GM18502 (cell line): Measurements from ENCODE around the gene RELCH.

Experiments used
- ATAC-seq: cut with Tn5 transposase; IDR thresholded peaks from one replicate; pipeline ENCODE4 v1.9.1; 2021; ENCODE audit warnings: mild to moderate bottlenecking; ENCODE audit not compliant: unreplicated experiment, poor library complexity

Gene RELCH

GRCh38 chr18:62334120-62334519, 147.1 kb downstream of the RELCH start:
- ATAC-seq, result no peak

- no peak for ATAC-seq
Measured at GRCh38 chr18:62335494-62335893, 148.4 kb downstream of the RELCH start.

GRCh38 chr18:62336618-62337017, 149.6 kb downstream of the RELCH start:
- ATAC-seq, result no peak

GRCh38 chr18:62337336-62337735, 150.3 kb downstream of the RELCH start:
- ATAC-seq, result no peak

GRCh38 chr18:62338446-62339105, 151.5 kb downstream of the RELCH start:
- ATAC-seq, result no peak

GRCh38 chr18:62339106-62339988, 152.3 kb downstream of the RELCH start:
- no peak for ATAC-seq

GRCh38 chr18:62340996-62341395, 153.9 kb downstream of the RELCH start:
- no peak for ATAC-seq

GRCh38 chr18:62341473-62341872, 154.4 kb downstream of the RELCH start:
- no peak for ATAC-seq

- ATAC-seq, result no peak
Measured at GRCh38 chr18:62342884-62343283, 155.8 kb downstream of the RELCH start.

GRCh38 chr18:62343316-62343715, 156.3 kb downstream of the RELCH start:
- no peak for ATAC-seq

- no peak for ATAC-seq
Measured at GRCh38 chr18:62345909-62346308, 158.9 kb downstream of the RELCH start.

- no peak for ATAC-seq
Measured at GRCh38 chr18:62346333-62347088, 159.5 kb downstream of the RELCH start.

GRCh38 chr18:62347089-62347506, 160.0 kb downstream of the RELCH start:
- ATAC-seq, result no peak

- no peak for ATAC-seq
Measured at GRCh38 chr18:62348474-62348873, 161.4 kb downstream of the RELCH start.

- ATAC-seq, result no peak
Measured at GRCh38 chr18:62353170-62353569, 166.1 kb downstream of the RELCH start.

GRCh38 chr18:62354151-62354550, 167.1 kb downstream of the RELCH start:
- ATAC-seq, result no peak

- ATAC-seq, result peak; percentile 71
Measured at GRCh38 chr18:62357079-62357719, 170.1 kb downstream of the RELCH start.
